ENCODE results near the gene C17orf67.

DNA sequence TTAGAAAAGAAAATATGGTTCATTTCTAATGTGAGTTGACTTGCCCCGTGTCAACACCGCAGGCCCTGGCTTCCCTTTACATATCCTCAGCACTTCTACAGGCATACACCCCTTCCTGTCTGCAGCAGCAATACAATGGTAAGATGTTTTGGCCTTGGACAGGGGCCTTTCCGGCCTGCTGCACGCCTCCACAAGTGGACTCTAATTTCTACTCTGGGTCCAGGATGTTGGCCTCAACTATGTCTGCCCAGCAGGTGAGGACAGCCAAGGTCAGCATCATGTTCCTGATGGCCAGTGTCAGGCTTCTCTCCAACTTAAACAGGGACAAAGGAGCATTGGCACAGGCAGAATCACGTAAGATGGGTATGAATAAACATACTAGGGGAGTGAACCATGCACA, 11.0 kb downstream of the C17orf67 start:
- no peak for TF ChIP-seq ZNF30 (CRISPR knock-in tag; IDR thresholded peaks at IDR 0.05)
- no peak for TF ChIP-seq EZH2 (conservative IDR thresholded peaks at IDR 0.05; ENCODE audit: low read depth, low read length)
- TF ChIP-seq SATB2 (CRISPR knock-in tag; IDR thresholded peaks at IDR 0.05): no peak
- no peak for TF ChIP-seq CTCF (CRISPR knock-in tag; IDR thresholded peaks at IDR 0.05)
- 0 out of 2 replicates have a peak, but pooled peaks have one; percentile 26 for TF ChIP-seq ZNF350 (CRISPR knock-in tag; IDR thresholded peaks at IDR 0.05; ENCODE audit: borderline replicate concordance, low read depth)
